GM23338 (cell line): ENCODE measurements around the gene SLC9A3. TPM values are rescaled to one million over a fixed set of nuclear protein-coding genes. Genes with fewer than 3 reads are reported as not detected.

Experiments used
- ATAC-seq: fragments of 200-7000 bp; cut with Tn5 transposase; 3 replicates; pipeline ENCODE4 v1.9.1; 2020
- DNase-seq: peaks from one replicate; pipeline ENCODE4 v3.0.0-alpha.2; 2015; ENCODE audit warnings: low spot score
- H2AFZ ChIP-seq: fragments of 200-600 bp; sonication (generic); 2 replicates; pipeline ENCODE4 v1.8.0; 2016; ENCODE audit warnings: antibody characterized with exemption, mild to moderate bottlenecking, moderate library complexity
- H3F3A ChIP-seq: fragments of 200-600 bp; sonication (generic); replicated peaks from 2 replicates; pipeline ENCODE4 v1.8.0; 2017; ENCODE audit warnings: antibody characterized with exemption, mixed run types, low read depth
- H3K27ac ChIP-seq: fragments of 200-600 bp; sonication (generic); 2 replicates; pipeline ENCODE4 v1.6.1; 2016; ENCODE audit warnings: low read depth
- H3K27me3 ChIP-seq: fragments of 200-600 bp; sonication (generic); 2 replicates; pipeline ENCODE4 v1.8.0; 2016; ENCODE audit warnings: mild to moderate bottlenecking, mixed run types, moderate library complexity; ENCODE audit not compliant: insufficient read depth
- H3K36me3 ChIP-seq: fragments of 200-600 bp; sonication (generic); 2 replicates; pipeline ENCODE4 v1.8.0; 2016; ENCODE audit warnings: mild to moderate bottlenecking; ENCODE audit not compliant: insufficient read depth
- H3K4me1 ChIP-seq: fragments of 200-600 bp; sonication (generic); 2 replicates; pipeline ENCODE4 v1.8.0; 2016; ENCODE audit warnings: mild to moderate bottlenecking, moderate library complexity; ENCODE audit not compliant: insufficient read depth
- H3K4me2 ChIP-seq: fragments of 200-600 bp; sonication (generic); 2 replicates; pipeline ENCODE4 v1.7.1; 2017; ENCODE audit warnings: mixed run types
- H3K4me3 ChIP-seq: fragments of 200-600 bp; sonication (generic); 2 replicates; pipeline ENCODE4 v1.6.1; 2016; ENCODE audit warnings: mixed run types
- H3K79me2 ChIP-seq: fragments of 200-600 bp; sonication (generic); replicated peaks from 2 replicates; pipeline ENCODE4 v1.8.0; 2017; ENCODE audit warnings: mild to moderate bottlenecking; ENCODE audit not compliant: insufficient read depth
- H3K9me2 ChIP-seq: fragments of 200-600 bp; sonication (generic); 2 replicates; pipeline ENCODE4 v1.8.0; 2017; ENCODE audit not compliant: insufficient read depth
- H4K20me1 ChIP-seq: fragments of 200-600 bp; sonication (generic); replicated peaks from 2 replicates; pipeline ENCODE4 v1.8.0; 2017; ENCODE audit warnings: mild to moderate bottlenecking; ENCODE audit not compliant: insufficient read depth
- H3K27ac Mint-ChIP-seq: 2 replicates; pipeline ENCODE4 v1.8.0; 2020; ENCODE audit warnings: inconsistent platforms, mild to moderate bottlenecking, moderate library complexity, mixed read lengths
- H3K27me3 Mint-ChIP-seq: 3 replicates; pipeline ENCODE4 v1.8.0; 2022; ENCODE audit warnings: low read depth, mild to moderate bottlenecking, moderate library complexity, mixed read lengths, inconsistent platforms; ENCODE audit not compliant: insufficient read depth, poor library complexity
- H3K36me3 Mint-ChIP-seq: 3 replicates; pipeline ENCODE4 v1.8.0; 2021; ENCODE audit warnings: low read depth, mild to moderate bottlenecking, inconsistent platforms, moderate library complexity, mixed read lengths
- H3K4me1 Mint-ChIP-seq: 3 replicates; pipeline ENCODE4 v1.8.0; 2020; ENCODE audit warnings: mild to moderate bottlenecking, inconsistent platforms, mixed read lengths
- H3K4me3 Mint-ChIP-seq: 3 replicates; pipeline ENCODE4 v1.8.0; 2021; ENCODE audit warnings: moderate library complexity, mild to moderate bottlenecking, inconsistent platforms, mixed read lengths
- H3K9me3 Mint-ChIP-seq: 3 replicates; pipeline ENCODE4 v1.8.0; 2020; ENCODE audit warnings: moderate library complexity, mild to moderate bottlenecking, inconsistent platforms, mixed read lengths
- CREB1 ChIP-seq: fragments of 250-450 bp; sonication (Bioruptor Pico); IDR thresholded peaks from 2 replicates; pipeline ENCODE4 v1.5.0; 2020; ENCODE audit warnings: low read depth, mild to moderate bottlenecking, moderate library complexity
- CTCF ChIP-seq, 2 experiments: fragments of 200-600 bp in 1 of 2; sonication (generic) in 1 of 2; conservative IDR thresholded peaks; 2 replicates each; pipeline versions ENCODE4 v1.5.1 to v1.6.1; 2016 to 2017; ENCODE audit warnings: antibody characterized with exemption in 2 of 2, low read depth in 2 of 2, mild to moderate bottlenecking in 2 of 2, moderate library complexity in 1 of 2
- ETS1 ChIP-seq: IDR thresholded peaks from 2 replicates; pipeline ENCODE4 v1.6.1; 2016; ENCODE audit warnings: antibody characterized with exemption
- EZH2 ChIP-seq: fragments of 200-600 bp; sonication (generic); IDR thresholded peaks from one replicate; pipeline ENCODE4 v1.8.0; 2017; ENCODE audit warnings: antibody characterized with exemption, mild to moderate bottlenecking, low read depth; ENCODE audit not compliant: unreplicated experiment
- EZH2phosphoT487 ChIP-seq: fragments of 200-600 bp; sonication (generic); IDR thresholded peaks from one replicate; pipeline ENCODE4 v1.8.1; 2018; ENCODE audit warnings: antibody characterized with exemption; ENCODE audit not compliant: unreplicated experiment
- JUNB ChIP-seq: IDR thresholded peaks from one replicate; pipeline ENCODE4 v1.6.1; 2016; ENCODE audit warnings: antibody characterized with exemption; ENCODE audit not compliant: unreplicated experiment
- NANOG ChIP-seq: IDR thresholded peaks from 2 replicates; pipeline ENCODE4 v1.6.1; 2016; ENCODE audit warnings: antibody characterized with exemption, borderline replicate concordance
- POLR2AphosphoS5 ChIP-seq: IDR thresholded peaks from 2 replicates; pipeline ENCODE4 v1.6.1; 2016; ENCODE audit warnings: antibody characterized with exemption, low read depth
- REST ChIP-seq: IDR thresholded peaks from one replicate; pipeline ENCODE4 v1.6.1; 2018; ENCODE audit warnings: antibody characterized with exemption; ENCODE audit not compliant: unreplicated experiment
- STAT1 ChIP-seq: IDR thresholded peaks from one replicate; pipeline ENCODE4 v1.6.1; 2016; ENCODE audit warnings: antibody characterized with exemption; ENCODE audit not compliant: unreplicated experiment
- ZNF114 ChIP-seq: fragments of 250-450 bp; sonication (Bioruptor Pico); IDR thresholded peaks from 2 replicates; pipeline ENCODE4 v1.5.0; 2020; ENCODE audit warnings: mild to moderate bottlenecking, moderate library complexity
- ZNF331 ChIP-seq: fragments of 250-450 bp; sonication (Bioruptor Pico); IDR thresholded peaks from 2 replicates; pipeline ENCODE4 v1.5.0; 2020; ENCODE audit warnings: low read depth, mild to moderate bottlenecking, moderate library complexity
- ZNF462 ChIP-seq: fragments of 250-450 bp; sonication (Bioruptor Pico); IDR thresholded peaks from 2 replicates; pipeline ENCODE4 v1.5.0; 2020; ENCODE audit warnings: mild to moderate bottlenecking, moderate library complexity
- polyA plus RNA-seq: library from polyadenylated mRNA; unstranded; fragments of >200 nt; fragmentation: Nextera tagmentation; extraction: Ambion mirVana; gene quantifications from 2 replicates; pipeline ENCODE4 v1.2.1, GENCODE V29; 2016
- total RNA-seq: library from RNA; depleted of rRNA; stranded (reverse); fragments of >200 nt; shearing (Covaris generic); gene quantifications from 2 replicates; pipeline ENCODE4 v1.2.3, GENCODE V29; 2014

The SLC9A3 gene
- total and polyA plus RNA-seq, 2 experiments from 2014 or later = 0.39 to 3.1 TPM

GRCh38 chr5:522116-522515 is 2.1 kb downstream of the SLC9A3 start (continued):
- no peak for TF ChIP-seq ZNF462 (CRISPR knock-in tag)

GRCh38 chr5:521680-522079 is 2.6 kb downstream of the SLC9A3 start:
- ATAC-seq (no peak), DNase-seq (no peak)
- H3K4me2 ChIP-seq = no peak overlapping the region
- H3K4me1 Mint-ChIP-seq = peaks cover 27% of the 10 kb centered on the region
- H3K9me3 Mint-ChIP-seq = no peaks in the 10 kb centered on the region; the same call in 2 of the 3 replicates
- H3K27ac ChIP-seq = no peak overlapping the region
- H3K79me2 ChIP-seq = no peaks in the 10 kb centered on the region
- no peak overlapping the region for H3K27ac Mint-ChIP-seq
- no peak overlapping the region for H3K4me3 ChIP-seq
- H3F3A ChIP-seq = 0 out of 2 replicates have a peak, but pooled peaks cover 3% of the 10 kb centered on the region
- H3K4me3 Mint-ChIP-seq = no peak overlapping the region
- H3K9me2 ChIP-seq = peaks cover 8% of the 10 kb centered on the region; the same call in 1 of the 2 replicates
- no peaks in the 10 kb centered on the region; the same call in 2 of the 3 replicates for H3K36me3 Mint-ChIP-seq
- no peaks in the 10 kb centered on the region for H3K36me3 ChIP-seq
- H4K20me1 ChIP-seq = 0 out of 2 replicates have a peak, but pooled peaks cover 3% of the 10 kb centered on the region
- H3K27me3 ChIP-seq = peaks cover 53% of the 10 kb centered on the region
- H2AFZ ChIP-seq = no peak overlapping the region
- H3K27me3 Mint-ChIP-seq = peaks cover 57% of the 10 kb centered on the region
- H3K4me1 ChIP-seq = peaks cover 5% of the 10 kb centered on the region
- no peak for TF ChIP-seq ZNF331
- TF ChIP-seq JUNB = no peak
- no peak for TF ChIP-seq POLR2AphosphoS5
- no peak for TF ChIP-seq ETS1
- TF ChIP-seq REST = no peak
- TF ChIP-seq ZNF114 = no peak
- TF ChIP-seq EZH2 = no peak
- no peak for TF ChIP-seq EZH2phosphoT487
- no peak for TF ChIP-seq CREB1 (CRISPR knock-in tag)
- no peak for TF ChIP-seq NANOG
- no peak for TF ChIP-seq CTCF (conservative IDR thresholded peaks at IDR 0.05; ENCODE audit: low read depth in 2 of 2)
- TF ChIP-seq STAT1 = no peak
